Loucy (cell line): ENCODE measurements around the gene GABRG3.

Experiments used
- H2AFZ ChIP-seq: fragments of 200-600 bp; sonication (generic); 2 replicates; pipeline ENCODE4 v1.6.0; 2016; ENCODE audit warnings: antibody characterized with exemption, mild to moderate bottlenecking, low read length, moderate library complexity
- H3F3A ChIP-seq: fragments of 200-600 bp; 2 replicates; pipeline ENCODE4 v1.6.0; 2016; ENCODE audit warnings: antibody characterized with exemption, low read depth, mild to moderate bottlenecking
- H3K27me3 ChIP-seq: fragments of 200-600 bp; sonication (generic); 2 replicates; pipeline ENCODE4 v1.6.1; 2014; ENCODE audit warnings: low read length, mild to moderate bottlenecking; ENCODE audit not compliant: insufficient read depth, poor library complexity, severe bottlenecking
- H3K36me3 ChIP-seq: fragments of 200-600 bp; sonication (generic); 2 replicates; pipeline ENCODE4 v1.6.1; 2016; ENCODE audit warnings: low read length; ENCODE audit not compliant: insufficient read depth
- H3K4me1 ChIP-seq: fragments of 200-600 bp; sonication (generic); 2 replicates; pipeline ENCODE4 v1.5.1; 2014; ENCODE audit warnings: low read length, mild to moderate bottlenecking; ENCODE audit not compliant: insufficient read depth, poor library complexity, severe bottlenecking
- H3K4me2 ChIP-seq: fragments of 200-600 bp; sonication (generic); 2 replicates; pipeline ENCODE4 v1.6.0; 2014; ENCODE audit warnings: antibody characterized with exemption, low read length, low read depth, mild to moderate bottlenecking; ENCODE audit not compliant: poor library complexity, severe bottlenecking
- H3K4me3 ChIP-seq: fragments of 200-600 bp; sonication (generic); 2 replicates; pipeline ENCODE4 v1.5.1; 2014; ENCODE audit warnings: low read length, mild to moderate bottlenecking, mixed read lengths; ENCODE audit not compliant: poor library complexity, severe bottlenecking
- H3K79me2 ChIP-seq: fragments of 200-600 bp; sonication (generic); 2 replicates; pipeline ENCODE4 v1.6.1; 2014; ENCODE audit warnings: low read length; ENCODE audit not compliant: insufficient read depth
- H3K9ac ChIP-seq: fragments of 200-600 bp; sonication (generic); 2 replicates; pipeline ENCODE4 v1.6.0; 2014; ENCODE audit warnings: mild to moderate bottlenecking, low read depth, low read length, moderate library complexity; ENCODE audit not compliant: poor library complexity, severe bottlenecking
- H3K9me2 ChIP-seq: fragments of 200-600 bp; sonication (generic); replicated peaks from 2 replicates; pipeline ENCODE4 v1.6.1; 2016; ENCODE audit warnings: low read depth, low read length, mixed read lengths
- H3K9me3 ChIP-seq: fragments of 200-600 bp; sonication (generic); 2 replicates; pipeline ENCODE4 v1.6.1; 2014; ENCODE audit warnings: mild to moderate bottlenecking, antibody characterized with exemption, low read length, low read depth; ENCODE audit not compliant: insufficient read depth
- H4K20me1 ChIP-seq: fragments of 200-600 bp; sonication (generic); 2 replicates; pipeline ENCODE4 v1.6.0; 2014; ENCODE audit warnings: antibody characterized with exemption, low read length, mild to moderate bottlenecking; ENCODE audit not compliant: insufficient read depth, poor library complexity, severe bottlenecking
- EZH2phosphoT487 ChIP-seq: fragments of 200-600 bp; IDR thresholded peaks from 2 replicates; pipeline ENCODE4 v1.6.1; 2018; ENCODE audit warnings: antibody characterized with exemption, mild to moderate bottlenecking, moderate library complexity, borderline replicate concordance
- TF ChIP-seq, protein P1 (sequence below): fragments of 200-600 bp; sonication (generic); conservative IDR thresholded peaks from 2 replicates; pipeline ENCODE4 v1.5.1; 2014; ENCODE audit warnings: mild to moderate bottlenecking, antibody characterized with exemption, low read length

Gene GABRG3

DNA sequence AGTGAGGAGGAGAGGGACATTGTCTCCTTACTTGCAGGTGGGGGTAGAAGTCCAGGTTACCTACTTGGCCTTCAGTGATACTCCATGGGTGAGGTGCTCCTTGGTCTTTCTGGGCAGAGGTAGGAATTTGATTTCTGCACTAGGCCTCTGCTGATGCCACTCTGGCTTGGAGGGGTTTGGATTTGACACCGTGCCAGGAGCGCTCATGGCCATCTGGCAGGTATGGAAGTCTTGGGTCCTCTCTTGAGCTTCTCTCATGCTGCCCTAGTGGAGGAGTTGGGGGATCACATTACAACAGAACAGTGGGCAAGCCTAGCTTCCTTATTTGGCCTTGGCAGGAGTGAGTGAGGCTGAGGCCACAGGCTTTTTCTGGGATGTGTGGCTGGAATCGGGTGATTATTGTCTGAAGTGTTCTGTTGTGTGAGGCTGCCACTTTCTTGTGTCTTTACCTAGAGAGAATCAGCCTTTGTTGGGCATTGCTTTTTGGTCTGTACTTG is 525.0 kb downstream of the GABRG3 start:
- Histone ChIP-seq H3K79me2 (no peaks in the 10 kb centered on the region), H3K27me3 (no peaks in the 10 kb centered on the region), H3K9me3 (no peaks in the 10 kb centered on the region), H2AFZ (no peak overlapping the region), H3K4me3 (no peak overlapping the region), H3K36me3 (no peaks in the 10 kb centered on the region), H3K4me1 (no peaks in the 10 kb centered on the region), H3F3A (no peaks in the 10 kb centered on the region), H3K9me2 (no peaks in the 10 kb centered on the region), H4K20me1 (no peaks in the 10 kb centered on the region), H3K4me2 (no peak overlapping the region), H3K9ac (no peak overlapping the region)
- no peak for TF ChIP-seq EZH2phosphoT487
- TF ChIP-seq, protein P1, sequence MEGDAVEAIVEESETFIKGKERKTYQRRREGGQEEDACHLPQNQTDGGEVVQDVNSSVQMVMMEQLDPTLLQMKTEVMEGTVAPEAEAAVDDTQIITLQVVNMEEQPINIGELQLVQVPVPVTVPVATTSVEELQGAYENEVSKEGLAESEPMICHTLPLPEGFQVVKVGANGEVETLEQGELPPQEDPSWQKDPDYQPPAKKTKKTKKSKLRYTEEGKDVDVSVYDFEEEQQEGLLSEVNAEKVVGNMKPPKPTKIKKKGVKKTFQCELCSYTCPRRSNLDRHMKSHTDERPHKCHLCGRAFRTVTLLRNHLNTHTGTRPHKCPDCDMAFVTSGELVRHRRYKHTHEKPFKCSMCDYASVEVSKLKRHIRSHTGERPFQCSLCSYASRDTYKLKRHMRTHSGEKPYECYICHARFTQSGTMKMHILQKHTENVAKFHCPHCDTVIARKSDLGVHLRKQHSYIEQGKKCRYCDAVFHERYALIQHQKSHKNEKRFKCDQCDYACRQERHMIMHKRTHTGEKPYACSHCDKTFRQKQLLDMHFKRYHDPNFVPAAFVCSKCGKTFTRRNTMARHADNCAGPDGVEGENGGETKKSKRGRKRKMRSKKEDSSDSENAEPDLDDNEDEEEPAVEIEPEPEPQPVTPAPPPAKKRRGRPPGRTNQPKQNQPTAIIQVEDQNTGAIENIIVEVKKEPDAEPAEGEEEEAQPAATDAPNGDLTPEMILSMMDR: no peak

DNA sequence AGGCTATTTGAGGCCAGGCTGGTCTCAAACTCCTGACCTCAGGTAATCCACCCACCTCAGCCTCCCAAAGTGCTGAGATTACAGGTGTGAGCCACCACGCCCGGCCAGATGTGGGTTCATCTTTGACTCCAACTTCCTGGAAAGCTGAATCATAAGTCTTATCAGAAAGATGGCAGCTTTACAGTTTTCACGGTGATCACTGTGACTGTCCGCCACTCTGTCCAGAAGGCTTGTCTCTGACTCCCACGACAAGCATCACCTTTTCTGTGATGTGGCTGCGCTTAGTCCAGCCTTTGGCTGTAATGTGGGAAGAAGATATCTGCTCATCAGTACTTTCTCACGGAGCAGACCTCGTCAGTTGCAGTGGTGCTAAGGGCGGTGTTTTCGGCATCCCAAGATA is 527.7 kb downstream of the GABRG3 start:
- no peaks in the 10 kb centered on the region for H4K20me1 ChIP-seq
- H3K4me1 ChIP-seq: no peaks in the 10 kb centered on the region
- H3K9me3 ChIP-seq: no peaks in the 10 kb centered on the region
- H3K4me3 ChIP-seq: no peak overlapping the region
- no peaks in the 10 kb centered on the region for H3K9me2 ChIP-seq
- no peak for TF ChIP-seq EZH2phosphoT487
- H3K36me3 ChIP-seq: no peaks in the 10 kb centered on the region
- no peak overlapping the region for H3K9ac ChIP-seq
- no peaks in the 10 kb centered on the region for H3K79me2 ChIP-seq
- H2AFZ ChIP-seq: no peak overlapping the region
- H3K27me3 ChIP-seq: no peaks in the 10 kb centered on the region
- H3F3A ChIP-seq: no peaks in the 10 kb centered on the region
- no peak overlapping the region for H3K4me2 ChIP-seq

DNA sequence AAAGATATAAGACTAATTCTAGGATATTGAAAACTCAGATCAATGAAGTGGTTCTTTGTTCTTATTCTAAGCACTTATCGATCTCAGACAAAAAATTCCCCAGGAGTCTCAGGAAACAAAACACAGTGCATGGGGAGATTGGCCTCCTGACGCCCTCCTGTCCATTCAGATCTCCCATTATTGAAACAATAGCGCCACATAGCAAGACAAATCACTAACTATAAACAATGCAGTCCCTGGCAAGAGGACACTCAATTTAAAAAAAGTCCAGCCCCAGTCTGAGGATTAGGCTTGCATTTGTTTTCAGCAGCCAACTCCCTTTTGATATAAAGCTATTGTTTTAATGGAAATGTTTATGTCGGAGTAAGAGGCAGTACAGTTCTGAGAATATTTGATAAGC is 528.2 kb downstream of the GABRG3 start:
- Histone ChIP-seq H3K79me2 (no peaks in the 10 kb centered on the region), H3K4me3 (no peak overlapping the region), H2AFZ (no peak overlapping the region)

DNA sequence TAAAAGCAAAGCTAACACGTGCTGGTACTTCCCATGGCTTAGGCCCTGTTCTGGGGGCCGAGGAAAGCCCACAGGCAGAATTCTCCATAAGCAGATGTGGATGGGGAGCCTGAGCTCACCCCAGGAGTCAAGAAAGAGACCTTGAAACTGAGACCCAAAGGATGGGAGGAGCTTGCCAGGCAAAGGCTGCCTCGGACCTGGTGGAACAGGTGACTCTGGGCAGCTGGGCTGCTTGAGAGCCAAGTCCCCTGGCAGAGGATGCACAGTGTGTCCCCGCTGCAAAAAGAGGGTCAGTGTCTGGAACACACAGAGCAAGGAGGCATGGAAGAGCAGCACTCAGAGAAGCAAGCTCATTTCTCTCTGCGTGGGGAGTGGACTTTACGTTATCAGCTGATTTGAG is 528.7 kb downstream of the GABRG3 start:
- no peaks in the 10 kb centered on the region for H3K4me1 ChIP-seq
- H3K27me3 ChIP-seq: no peaks in the 10 kb centered on the region
- H3K9me3 ChIP-seq: no peaks in the 10 kb centered on the region
- H3K9me2 ChIP-seq: no peaks in the 10 kb centered on the region
- no peaks in the 10 kb centered on the region for H3K79me2 ChIP-seq
- no peaks in the 10 kb centered on the region for H3F3A ChIP-seq
- TF ChIP-seq, protein P1: no peak
- TF ChIP-seq EZH2phosphoT487: no peak
- H2AFZ ChIP-seq: no peak overlapping the region
- H3K36me3 ChIP-seq: no peaks in the 10 kb centered on the region
- no peak overlapping the region for H3K4me3 ChIP-seq
- H3K4me2 ChIP-seq: no peak overlapping the region
- H3K9ac ChIP-seq: no peak overlapping the region
- no peaks in the 10 kb centered on the region for H4K20me1 ChIP-seq

More for the DNA sequence above, 528.2 kb downstream of the GABRG3 start:
- TF ChIP-seq EZH2phosphoT487: no peak
- TF ChIP-seq, protein P1: no peak
- no peaks in the 10 kb centered on the region for H3K36me3 ChIP-seq
- no peak overlapping the region for H3K4me2 ChIP-seq
- no peaks in the 10 kb centered on the region for H3K4me1 ChIP-seq
- no peaks in the 10 kb centered on the region for H3K27me3 ChIP-seq
- no peaks in the 10 kb centered on the region for H3F3A ChIP-seq
- H3K9ac ChIP-seq: no peak overlapping the region
- H3K9me2 ChIP-seq: no peaks in the 10 kb centered on the region
- H3K9me3 ChIP-seq: no peaks in the 10 kb centered on the region
- H4K20me1 ChIP-seq: no peaks in the 10 kb centered on the region
